Measurements from ENCODE around the gene TSPAN16. TPM values are rescaled to one million over a fixed set of nuclear protein-coding genes. Genes with fewer than 3 reads are reported as not detected.

Gene TSPAN16
- total RNA-seq, 1 experiment from 2014 or later: not detected

DNA sequence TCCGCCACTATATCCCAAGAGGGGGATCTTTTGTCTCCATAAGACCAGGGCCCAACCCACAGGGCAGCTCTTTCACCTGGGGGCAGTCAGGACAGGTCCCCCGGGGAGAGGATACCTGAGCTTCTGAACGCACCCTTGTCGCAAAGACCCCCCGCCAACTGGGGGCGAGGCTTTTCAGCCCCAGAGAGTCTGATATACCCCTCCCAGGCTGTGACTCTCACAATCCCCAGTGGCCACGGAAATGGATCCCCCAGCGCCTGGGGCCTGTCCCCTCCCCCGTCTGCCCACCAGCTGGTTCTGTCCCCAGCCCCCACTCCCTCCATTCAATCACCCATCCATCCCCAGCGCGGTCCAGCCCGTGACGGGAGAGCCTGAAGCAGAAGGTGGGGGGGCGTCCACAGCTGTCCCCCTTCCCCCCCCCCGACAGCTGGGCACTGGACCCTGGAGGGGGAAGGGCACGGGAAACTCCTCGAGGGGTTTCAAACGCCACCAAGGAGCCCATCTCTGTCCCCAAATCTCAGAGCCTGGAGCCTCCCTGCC lies 34.5 kb upstream of the TSPAN16 start:
- H3K27me3 Mint-ChIP-seq (ENCODE audit: unreplicated experiment): no peaks in the 10 kb centered on the region

DNA sequence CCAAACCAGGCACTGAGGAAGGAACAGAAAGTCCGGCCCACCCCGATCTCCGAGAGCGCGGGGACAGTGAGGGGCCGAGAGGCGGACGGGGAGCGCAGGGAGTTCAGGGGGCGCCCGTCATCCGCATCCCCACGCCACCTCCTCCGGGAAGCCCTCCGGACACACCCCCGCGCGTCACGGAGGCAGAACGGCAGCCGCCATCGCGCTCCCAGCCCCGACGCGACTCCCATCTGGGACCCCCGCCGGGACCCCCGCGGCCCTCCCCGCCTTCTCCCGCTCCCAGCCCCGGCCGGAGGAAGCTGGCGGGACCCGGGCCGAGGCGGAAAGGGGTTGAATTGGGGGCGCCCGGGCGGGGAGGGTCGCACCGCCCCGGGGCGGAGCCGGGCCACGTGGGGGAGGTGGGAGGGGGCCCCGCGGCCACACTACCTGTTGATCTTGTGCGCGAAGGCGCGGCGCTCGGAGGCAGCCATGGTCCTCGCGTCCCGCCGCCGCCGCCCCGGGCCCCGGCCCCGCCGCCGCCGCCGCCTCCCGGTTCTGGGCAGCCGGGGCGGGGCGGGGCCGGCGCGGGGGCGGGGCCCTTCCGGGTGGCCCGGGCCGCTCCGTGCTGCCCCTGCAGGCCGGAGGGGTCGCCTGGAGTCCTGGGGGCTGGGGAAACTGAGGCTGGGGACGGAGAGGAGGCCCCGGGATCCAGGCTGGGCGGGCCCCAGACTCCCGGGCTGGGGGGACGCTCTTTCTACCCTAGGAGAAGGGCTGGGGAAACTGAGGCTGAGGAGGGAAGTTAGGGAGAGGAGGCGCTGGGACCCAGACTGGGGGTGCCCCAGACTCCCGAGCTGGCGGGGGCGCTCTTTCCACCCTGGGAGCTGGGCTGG lies 33.8 kb upstream of the TSPAN16 start, which contains the start of gene DOCK6:
Gene DOCK6, minus strand, starts transcription at position 554 of the 869 bp plus-strand sequence. Its CDS starts 84 bp downstream, at position 470.
- peaks cover 31% of the 10 kb centered on the region for H3K4me1 Mint-ChIP-seq (ENCODE audit: low read depth, unreplicated experiment)
- intact Hi-C loops (cut with micrococcal nuclease; ENCODE audit: unreplicated experiment): no loop called here
- H3K36me3 Mint-ChIP-seq (ENCODE audit: insufficient read depth, unreplicated experiment): peaks cover 28% of the 10 kb centered on the region
- H3K27ac Mint-ChIP-seq (ENCODE audit: unreplicated experiment): no peak within 1 kb of the TSS
- no TSS peak for BruUV-seq (replicated peaks)
- H3K4me3 Mint-ChIP-seq (ENCODE audit: low read depth, unreplicated experiment): peak within 1 kb of the TSS; percentile 60
- DNase-seq: peak; percentile 49
- no peaks in the 10 kb centered on the region for H3K27me3 Mint-ChIP-seq (ENCODE audit: unreplicated experiment)
- H3K9me3 Mint-ChIP-seq (ENCODE audit: low read depth, unreplicated experiment): no peaks in the 10 kb centered on the region
- CTCF ChIA-PET: no interaction called here
- no peak for TF ChIP-seq CTCF (IDR thresholded peaks at IDR 0.05; ENCODE audit: unreplicated experiment)

More for the DNA sequence above, 34.5 kb upstream of the TSPAN16 start:
- DNase-seq: no peak
- Mint-ChIP-seq H3K4me1 (ENCODE audit: low read depth, unreplicated experiment) (peaks cover 24% of the 10 kb centered on the region), H3K36me3 (ENCODE audit: insufficient read depth, unreplicated experiment) (peaks cover 24% of the 10 kb centered on the region), H3K9me3 (ENCODE audit: low read depth, unreplicated experiment) (no peaks in the 10 kb centered on the region), H3K4me3 (ENCODE audit: low read depth, unreplicated experiment) (peak overlapping the region; percentile 60), H3K27ac (ENCODE audit: unreplicated experiment) (no peak overlapping the region)
- no peak for TF ChIP-seq CTCF (IDR thresholded peaks at IDR 0.05; ENCODE audit: unreplicated experiment)
- CTCF ChIA-PET: interaction anchor here (0.7 kb wide), 1 partner anchor 17 kb away, joined by 3 read pairs; no protein-coding TSS in a partner anchor
- BruUV-seq (replicated peaks): no TSS peak
- intact Hi-C loops (cut with micrococcal nuclease; ENCODE audit: unreplicated experiment): no loop called here

DNA sequence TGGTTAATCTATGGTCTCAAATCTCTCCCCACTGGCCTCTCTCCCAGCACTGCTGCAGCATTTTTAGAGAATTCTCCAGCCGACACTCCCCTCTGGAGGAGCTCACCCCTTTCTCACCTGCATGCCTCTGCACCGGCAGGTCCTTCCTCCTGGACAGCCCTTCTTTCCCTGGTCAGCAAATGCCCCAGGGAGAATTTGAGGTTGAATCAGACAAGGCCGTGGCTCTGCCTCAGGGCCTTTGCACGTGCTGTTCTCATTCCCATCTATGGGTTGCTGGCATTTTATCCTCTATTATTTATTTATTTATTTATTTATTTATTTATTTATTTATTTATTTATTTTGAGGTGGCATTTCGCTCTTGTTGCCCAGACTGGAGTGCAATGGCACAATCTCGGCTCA lies 32.2 kb upstream of the TSPAN16 start:
- BruUV-seq (replicated peaks): no TSS peak
- Mint-ChIP-seq H3K27me3 (ENCODE audit: unreplicated experiment) (no peaks in the 10 kb centered on the region), H3K9me3 (ENCODE audit: low read depth, unreplicated experiment) (no peaks in the 10 kb centered on the region), H3K36me3 (ENCODE audit: insufficient read depth, unreplicated experiment) (peaks cover 28% of the 10 kb centered on the region), H3K4me1 (ENCODE audit: low read depth, unreplicated experiment) (peaks cover 35% of the 10 kb centered on the region), H3K4me3 (ENCODE audit: low read depth, unreplicated experiment) (peak overlapping the region; percentile 50), H3K27ac (ENCODE audit: unreplicated experiment) (peak overlapping the region; percentile 78)
- TF ChIP-seq CTCF (IDR thresholded peaks at IDR 0.05; ENCODE audit: unreplicated experiment): no peak
- intact Hi-C loops (cut with micrococcal nuclease; ENCODE audit: unreplicated experiment): no loop called here
- DNase-seq: no peak
- CTCF ChIA-PET: interaction anchor here (1.0 to 1.9 kb wide), 3 partner anchors 9 to 117 kb away, joined by 4 to 5 read pairs (median 5); no protein-coding TSS in a partner anchor

- Mint-ChIP-seq H3K4me3 (ENCODE audit: low read depth, unreplicated experiment) (peak overlapping the region; percentile 50), H3K9me3 (ENCODE audit: low read depth, unreplicated experiment) (no peaks in the 10 kb centered on the region), H3K27me3 (ENCODE audit: unreplicated experiment) (no peaks in the 10 kb centered on the region), H3K4me1 (ENCODE audit: low read depth, unreplicated experiment) (peaks cover 35% of the 10 kb centered on the region), H3K27ac (ENCODE audit: unreplicated experiment) (peak overlapping the region; percentile 78), H3K36me3 (ENCODE audit: insufficient read depth, unreplicated experiment) (peaks cover 28% of the 10 kb centered on the region)
- CTCF ChIA-PET: interaction anchor here (0.8 to 1.9 kb wide), 6 partner anchors 8 to 170 kb away, joined by 4 to 6 read pairs (median 5); partner anchors contain the start of genes ODAD3 and PRKCSH
- DNase-seq: peak; percentile 90
- no peak for TF ChIP-seq CTCF (IDR thresholded peaks at IDR 0.05; ENCODE audit: unreplicated experiment)
- intact Hi-C loops (cut with micrococcal nuclease; ENCODE audit: unreplicated experiment): no loop called here
- BruUV-seq (replicated peaks): no TSS peak
Measured at GRCh38 chr19:11264452-11265176, 31.3 kb upstream of the TSPAN16 start.

All from Calu3 (cell line).